GM12865 (cell line): ENCODE results near the gene C17orf107.
"Not testable (repeated sequence)": the region's sequence is repeated elsewhere in the genome, so short reads cannot be mapped to it uniquely, and the experiment has no call there.

Experiments
- DNase-seq: peaks from one replicate; pipeline ENCODE4 v3.0.0; 2010; ENCODE audit warnings: low read depth
- H3K4me3 ChIP-seq: 2 replicates; pipeline ENCODE4 v1.5.1; 2011; ENCODE audit warnings: mild to moderate bottlenecking, low read depth, low read length, control low read depth
- TF ChIP-seq, protein P1 (sequence below): IDR thresholded peaks from 2 replicates; pipeline ENCODE4 v1.5.1; 2011; ENCODE audit warnings: low read length, control low read depth, low read depth, inconsistent platforms; ENCODE audit not compliant: insufficient read depth; ENCODE audit errors: missing control alignments

Gene C17orf107

DNA sequence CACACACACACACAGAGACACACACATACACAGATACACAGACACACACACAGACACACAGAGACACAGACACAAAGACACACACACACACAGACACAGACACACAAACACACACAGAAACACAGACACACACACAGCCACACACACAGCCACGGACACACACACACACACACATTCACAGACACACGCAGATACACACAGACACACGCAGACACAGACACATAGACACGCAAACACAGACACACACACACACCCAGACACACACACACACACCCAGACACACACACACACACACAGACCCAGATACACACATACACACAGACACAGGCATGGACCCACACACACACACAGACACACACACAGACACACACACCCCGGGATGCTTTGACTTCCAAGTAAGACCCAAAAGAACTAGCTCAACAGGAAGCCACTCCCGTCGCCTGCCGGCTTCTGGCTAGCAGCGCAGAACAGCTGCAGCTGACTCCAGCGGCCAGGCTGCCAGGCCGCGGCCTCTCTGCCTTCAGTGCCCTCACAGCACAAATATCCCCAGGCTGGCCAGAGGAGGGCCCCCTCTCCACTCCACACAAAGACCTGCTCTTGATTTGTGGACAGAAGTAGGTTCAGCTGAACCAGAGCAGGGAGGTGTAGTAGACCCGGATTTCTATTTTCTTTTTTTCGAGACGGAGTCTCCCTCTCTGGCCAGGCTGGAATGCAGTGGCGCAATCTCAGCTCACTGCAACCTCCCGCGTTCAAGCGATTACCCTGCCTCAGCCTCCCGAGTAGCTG is 9.6 kb downstream of the C17orf107 start:
- TF ChIP-seq, protein P1, sequence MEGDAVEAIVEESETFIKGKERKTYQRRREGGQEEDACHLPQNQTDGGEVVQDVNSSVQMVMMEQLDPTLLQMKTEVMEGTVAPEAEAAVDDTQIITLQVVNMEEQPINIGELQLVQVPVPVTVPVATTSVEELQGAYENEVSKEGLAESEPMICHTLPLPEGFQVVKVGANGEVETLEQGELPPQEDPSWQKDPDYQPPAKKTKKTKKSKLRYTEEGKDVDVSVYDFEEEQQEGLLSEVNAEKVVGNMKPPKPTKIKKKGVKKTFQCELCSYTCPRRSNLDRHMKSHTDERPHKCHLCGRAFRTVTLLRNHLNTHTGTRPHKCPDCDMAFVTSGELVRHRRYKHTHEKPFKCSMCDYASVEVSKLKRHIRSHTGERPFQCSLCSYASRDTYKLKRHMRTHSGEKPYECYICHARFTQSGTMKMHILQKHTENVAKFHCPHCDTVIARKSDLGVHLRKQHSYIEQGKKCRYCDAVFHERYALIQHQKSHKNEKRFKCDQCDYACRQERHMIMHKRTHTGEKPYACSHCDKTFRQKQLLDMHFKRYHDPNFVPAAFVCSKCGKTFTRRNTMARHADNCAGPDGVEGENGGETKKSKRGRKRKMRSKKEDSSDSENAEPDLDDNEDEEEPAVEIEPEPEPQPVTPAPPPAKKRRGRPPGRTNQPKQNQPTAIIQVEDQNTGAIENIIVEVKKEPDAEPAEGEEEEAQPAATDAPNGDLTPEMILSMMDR: peak; percentile 84
- DNase-seq: peak; percentile 92
- no peak overlapping the region for H3K4me3 ChIP-seq

DNA sequence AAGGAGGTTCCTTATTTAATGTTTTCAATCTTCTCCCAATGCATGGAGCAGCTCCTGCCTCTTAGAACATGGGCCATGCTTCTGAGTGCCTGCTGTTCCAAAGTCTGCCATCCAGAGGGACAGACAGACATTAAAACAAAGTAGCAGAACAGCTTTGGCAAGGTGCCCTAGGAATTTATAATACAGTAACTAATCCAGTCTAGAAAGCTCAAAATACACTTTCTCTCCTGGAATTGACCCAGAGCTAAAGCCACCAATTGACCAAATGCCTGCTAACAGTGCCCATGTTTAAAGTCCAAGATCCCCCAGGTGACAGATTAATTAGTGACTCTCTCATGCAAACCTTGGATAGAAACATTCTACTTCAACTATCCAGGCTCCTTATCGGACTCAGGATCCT is 14.7 kb downstream of the C17orf107 start:
- no peak for DNase-seq
- no peak overlapping the region for H3K4me3 ChIP-seq
- TF ChIP-seq, protein P1: no peak

DNA sequence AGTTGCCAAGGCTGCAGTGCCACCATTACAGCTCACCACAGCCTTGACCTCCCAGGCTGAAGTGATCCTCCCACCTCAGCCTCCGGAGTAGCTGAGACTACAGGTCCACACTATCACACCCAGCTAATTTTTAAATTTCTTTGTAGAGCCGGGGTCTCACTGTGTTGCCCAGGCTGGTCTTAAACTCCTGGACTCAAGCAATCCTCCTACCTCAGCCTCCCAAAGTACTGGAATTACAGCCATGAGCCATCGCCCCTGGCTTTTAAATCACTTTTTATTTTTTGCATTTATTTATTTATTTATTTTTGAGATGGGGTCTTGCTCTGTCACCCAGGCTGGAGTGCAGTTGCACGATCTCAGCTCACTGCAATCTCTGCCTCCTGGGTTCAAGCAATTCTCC is 15.2 kb downstream of the C17orf107 start:
- not testable (repeated sequence) for DNase-seq

DNA sequence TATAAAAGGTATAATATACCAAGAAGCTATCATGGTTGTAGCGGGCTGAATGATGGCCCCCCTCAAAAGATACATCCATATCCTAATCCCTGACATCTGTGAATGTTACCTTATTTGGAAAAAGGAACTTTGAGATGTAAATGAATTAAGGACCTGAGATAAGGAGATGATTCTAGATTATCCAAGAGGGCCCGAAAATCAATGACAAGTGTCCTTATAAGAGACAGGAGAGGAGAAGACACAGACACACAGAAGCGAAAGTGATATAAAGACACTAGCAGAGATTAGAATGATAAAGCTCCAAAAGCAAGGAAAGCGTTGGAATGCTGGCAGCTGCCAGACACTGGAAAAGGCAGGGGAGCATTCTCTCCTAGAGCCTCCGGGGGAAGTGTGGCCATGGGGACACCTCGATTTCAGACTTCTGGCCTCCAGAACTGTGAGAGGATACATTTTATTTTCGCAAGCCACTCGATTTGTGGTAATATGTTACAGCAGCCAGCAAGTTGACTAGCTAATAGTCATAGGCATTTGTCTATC is 20.2 kb downstream of the C17orf107 start:
- TF ChIP-seq, protein P1: no peak
- DNase-seq: no peak
- no peak overlapping the region for H3K4me3 ChIP-seq

More for the DNA sequence above, 15.2 kb downstream of the C17orf107 start:
- H3K4me3 ChIP-seq: not testable (repeated sequence)

DNA sequence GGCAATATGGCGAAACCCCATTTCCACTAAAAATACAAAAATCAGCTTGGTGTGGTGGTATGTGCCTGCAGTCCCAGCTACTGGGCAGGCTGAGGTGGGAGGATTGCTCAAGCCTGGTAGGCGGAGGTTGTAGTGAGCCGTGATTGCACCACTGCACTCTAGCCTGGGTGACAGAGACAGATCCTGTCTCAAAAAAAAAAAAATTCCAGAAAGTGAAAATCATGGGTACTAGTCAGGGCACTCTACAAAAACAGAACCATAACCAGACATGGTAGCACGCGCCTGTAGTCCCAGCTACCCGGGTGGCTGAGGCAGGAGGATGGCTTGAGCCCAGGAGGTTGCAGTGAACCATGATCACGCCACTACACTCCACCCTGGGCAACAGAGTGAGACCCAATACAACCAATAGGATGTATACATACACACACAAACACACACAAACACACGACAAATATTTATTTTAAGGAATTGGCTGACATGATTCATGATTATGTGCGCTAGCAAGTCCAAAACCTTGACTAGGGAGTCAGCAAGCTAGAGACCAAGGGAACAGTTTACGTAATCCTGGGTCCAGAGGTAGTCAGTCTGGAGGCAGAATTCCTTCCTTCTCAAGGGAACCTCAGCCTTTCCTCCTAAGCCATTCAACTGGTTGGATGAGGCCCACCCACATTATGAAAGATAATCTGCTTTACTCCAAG is 21.2 kb downstream of the C17orf107 start:
- TF ChIP-seq, protein P1: no peak
- no peak for DNase-seq
- H3K4me3 ChIP-seq: no peak overlapping the region

DNA sequence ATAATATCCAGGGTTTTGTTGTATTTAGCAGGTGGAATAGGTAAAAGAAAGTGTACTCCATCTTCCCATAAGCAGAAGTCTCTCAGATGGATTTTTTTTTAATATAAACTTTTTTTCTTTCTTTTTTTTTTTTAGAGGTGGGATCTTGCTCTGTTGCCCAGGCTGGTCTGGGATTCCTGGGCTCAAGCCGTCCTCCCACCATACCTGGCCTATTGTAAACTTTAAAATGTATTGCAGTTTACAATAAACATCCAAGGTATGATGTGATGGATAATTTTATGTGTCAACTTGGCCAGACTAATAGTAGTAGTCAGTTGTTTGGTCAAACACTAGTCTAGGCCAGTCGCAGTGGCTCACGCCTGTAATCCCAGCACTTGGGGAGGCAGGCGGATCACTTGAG is 22.0 kb downstream of the C17orf107 start:
- TF ChIP-seq, protein P1: no peak

DNA sequence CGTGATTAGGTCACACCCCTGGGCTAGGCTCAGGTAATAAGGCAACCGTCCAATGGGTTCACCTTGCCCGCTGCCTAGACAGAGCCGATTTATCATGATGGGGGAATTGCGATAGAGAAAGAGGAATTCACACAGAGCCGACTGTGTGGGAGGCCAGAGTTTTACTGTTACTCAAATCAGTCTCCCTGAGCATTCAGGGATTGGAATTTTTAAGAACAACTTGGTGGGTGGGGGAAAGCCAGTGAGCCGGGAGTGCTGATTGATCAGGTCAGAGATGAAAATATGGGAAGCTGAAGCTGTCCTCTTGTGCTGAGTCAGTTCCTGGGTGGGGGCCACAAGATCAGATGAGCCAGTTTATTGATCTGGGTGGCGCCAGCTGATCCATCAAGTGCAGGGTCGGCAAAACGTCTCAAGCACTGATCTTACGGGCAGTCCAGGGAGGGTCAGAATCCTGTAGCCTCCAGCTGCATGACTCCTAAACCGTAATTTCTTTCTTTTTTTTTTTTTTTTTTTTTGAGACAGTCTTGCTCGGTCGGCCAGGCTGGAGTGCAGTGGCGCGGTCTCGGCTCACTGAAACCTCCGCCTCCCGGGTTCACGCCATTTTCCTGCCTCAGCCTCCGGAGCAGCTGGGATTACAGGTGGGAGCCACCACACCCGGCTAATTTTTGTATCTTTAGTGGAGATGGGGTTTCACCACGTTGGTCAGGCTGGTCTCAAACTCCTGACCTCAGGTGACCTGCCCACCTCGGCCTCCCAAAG is 27.4 kb downstream of the C17orf107 start:
- H3K4me3 ChIP-seq, DNase-seq: not testable (repeated sequence)

More for the DNA sequence above, 22.0 kb downstream of the C17orf107 start:
- DNase-seq: no peak
- H3K4me3 ChIP-seq: no peak overlapping the region
